ENCODE results near the gene TMEM250. TPM values are rescaled to one million over a fixed set of nuclear protein-coding genes. Genes with fewer than 3 reads are reported as not detected.

Gene TMEM250
- total RNA-seq, 1 donor from 2014 or later, result 64.8 TPM

DNA sequence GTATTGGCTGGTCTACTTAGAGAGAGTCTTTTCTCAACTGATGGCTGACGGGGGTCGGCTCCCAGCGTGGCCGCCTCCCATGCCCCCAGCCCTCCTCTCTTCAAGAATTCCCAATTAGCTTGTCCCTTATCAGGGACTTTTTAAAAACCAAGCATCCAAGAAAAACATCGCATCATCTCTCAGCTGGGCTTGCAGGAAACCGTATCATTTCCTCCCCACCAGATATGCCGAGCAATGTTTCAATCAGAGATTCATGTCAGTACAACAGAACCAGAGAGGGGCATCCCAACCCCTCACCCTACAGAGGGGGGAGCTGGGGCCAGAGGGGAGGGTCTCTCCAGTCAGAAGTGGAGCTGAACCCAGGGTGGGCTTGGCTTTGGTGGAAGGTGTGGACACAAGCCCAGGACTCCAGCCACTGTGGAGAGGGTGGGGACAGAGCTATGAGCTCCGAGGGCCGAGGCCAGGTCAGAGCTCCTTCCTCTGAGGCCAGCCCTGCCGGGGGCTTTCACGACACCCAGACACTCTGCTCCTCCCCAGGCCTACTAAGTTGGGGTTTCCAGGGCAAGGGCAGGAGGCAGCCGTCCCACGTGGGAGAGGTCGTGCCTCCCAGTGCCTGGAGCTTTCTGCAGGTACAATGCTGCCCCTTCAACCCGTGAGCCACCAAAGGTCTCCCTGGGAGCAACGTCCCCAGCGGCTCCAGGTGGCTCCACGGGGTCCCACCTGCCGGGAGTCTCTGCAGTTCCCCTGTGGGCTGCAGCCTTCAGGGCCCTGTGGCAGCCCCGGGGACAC is 39.0 kb upstream of the TMEM250 start:
- H3K27me3 ChIP-seq (ENCODE audit: control insufficient read depth, insufficient read depth, low read length), result peaks cover 59% of the 10 kb centered on the region

GRCh38 chr9:136156209-136157120 is 37.8 kb upstream of the TMEM250 start:
- peaks cover 57% of the 10 kb centered on the region for H3K27me3 ChIP-seq (ENCODE audit: control insufficient read depth, insufficient read depth, low read length)

More for the DNA sequence above, 39.0 kb upstream of the TMEM250 start:
- TF ChIP-seq, protein P1, sequence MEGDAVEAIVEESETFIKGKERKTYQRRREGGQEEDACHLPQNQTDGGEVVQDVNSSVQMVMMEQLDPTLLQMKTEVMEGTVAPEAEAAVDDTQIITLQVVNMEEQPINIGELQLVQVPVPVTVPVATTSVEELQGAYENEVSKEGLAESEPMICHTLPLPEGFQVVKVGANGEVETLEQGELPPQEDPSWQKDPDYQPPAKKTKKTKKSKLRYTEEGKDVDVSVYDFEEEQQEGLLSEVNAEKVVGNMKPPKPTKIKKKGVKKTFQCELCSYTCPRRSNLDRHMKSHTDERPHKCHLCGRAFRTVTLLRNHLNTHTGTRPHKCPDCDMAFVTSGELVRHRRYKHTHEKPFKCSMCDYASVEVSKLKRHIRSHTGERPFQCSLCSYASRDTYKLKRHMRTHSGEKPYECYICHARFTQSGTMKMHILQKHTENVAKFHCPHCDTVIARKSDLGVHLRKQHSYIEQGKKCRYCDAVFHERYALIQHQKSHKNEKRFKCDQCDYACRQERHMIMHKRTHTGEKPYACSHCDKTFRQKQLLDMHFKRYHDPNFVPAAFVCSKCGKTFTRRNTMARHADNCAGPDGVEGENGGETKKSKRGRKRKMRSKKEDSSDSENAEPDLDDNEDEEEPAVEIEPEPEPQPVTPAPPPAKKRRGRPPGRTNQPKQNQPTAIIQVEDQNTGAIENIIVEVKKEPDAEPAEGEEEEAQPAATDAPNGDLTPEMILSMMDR (IDR thresholded peaks at IDR 0.05; ENCODE audit: insufficient read depth, low read length, poor library complexity, severe bottlenecking), result no peak
- no peak overlapping the region for H3K4me3 ChIP-seq (ENCODE audit: low read depth, low read length)
- H3K36me3 ChIP-seq (ENCODE audit: control insufficient read depth, insufficient read depth, low read length), result no peaks in the 10 kb centered on the region
- no peak for DNase-seq (ENCODE audit: low read depth)

GRCh38 chr9:136155576-136155975 is 36.9 kb upstream of the TMEM250 start:
- TF ChIP-seq, protein P1 (IDR thresholded peaks at IDR 0.05; ENCODE audit: insufficient read depth, low read length, poor library complexity, severe bottlenecking), result no peak
- no peak for DNase-seq (ENCODE audit: low read depth)
- Histone ChIP-seq H3K27me3 (ENCODE audit: control insufficient read depth, insufficient read depth, low read length) (peaks cover 52% of the 10 kb centered on the region), H3K4me3 (ENCODE audit: low read depth, low read length) (no peak overlapping the region), H3K36me3 (ENCODE audit: control insufficient read depth, insufficient read depth, low read length) (no peaks in the 10 kb centered on the region)

More at GRCh38 chr9:136156209-136157120, 37.8 kb upstream of the TMEM250 start:
- TF ChIP-seq, protein P1 (IDR thresholded peaks at IDR 0.05; ENCODE audit: insufficient read depth, low read length, poor library complexity, severe bottlenecking), result no peak
- no peak for DNase-seq (ENCODE audit: low read depth)
- H3K4me3 ChIP-seq (ENCODE audit: low read depth, low read length), result no peak overlapping the region
- no peaks in the 10 kb centered on the region for H3K36me3 ChIP-seq (ENCODE audit: control insufficient read depth, insufficient read depth, low read length)

DNA sequence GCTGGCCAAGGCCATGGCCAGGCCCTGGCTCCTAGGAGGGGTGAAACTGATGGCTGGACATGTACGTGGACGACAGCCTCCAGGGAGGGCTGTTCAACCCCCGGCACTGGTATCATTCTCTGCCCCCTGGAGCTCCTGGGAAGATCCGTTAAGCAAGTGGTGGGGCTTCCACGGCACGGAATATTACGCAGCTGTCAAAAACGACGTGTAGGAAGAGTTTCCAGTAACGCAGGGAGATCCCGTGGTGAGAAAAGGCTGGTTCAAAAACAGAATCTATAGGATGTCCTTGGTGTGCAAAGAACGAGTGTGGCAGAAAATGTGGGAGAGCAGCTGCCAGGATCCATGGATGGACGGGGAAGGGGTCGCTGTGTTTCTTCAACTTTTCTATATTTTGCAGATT is 36.3 kb upstream of the TMEM250 start:
- H3K27me3 ChIP-seq (ENCODE audit: control insufficient read depth, insufficient read depth, low read length), result peaks cover 47% of the 10 kb centered on the region
- H3K4me3 ChIP-seq (ENCODE audit: low read depth, low read length), result no peak overlapping the region
- H3K36me3 ChIP-seq (ENCODE audit: control insufficient read depth, insufficient read depth, low read length), result no peaks in the 10 kb centered on the region
- TF ChIP-seq, protein P1 (IDR thresholded peaks at IDR 0.05; ENCODE audit: insufficient read depth, low read length, poor library complexity, severe bottlenecking), result no peak
- no peak for DNase-seq (ENCODE audit: low read depth)

GRCh38 chr9:136153381-136154065 is 34.8 kb upstream of the TMEM250 start:
- TF ChIP-seq, protein P1 (IDR thresholded peaks at IDR 0.05; ENCODE audit: insufficient read depth, low read length, poor library complexity, severe bottlenecking), result no peak
- no peak overlapping the region for H3K4me3 ChIP-seq (ENCODE audit: low read depth, low read length)
- peaks cover 51% of the 10 kb centered on the region for H3K27me3 ChIP-seq (ENCODE audit: control insufficient read depth, insufficient read depth, low read length)
- no peaks in the 10 kb centered on the region for H3K36me3 ChIP-seq (ENCODE audit: control insufficient read depth, insufficient read depth, low read length)
- no peak for DNase-seq (ENCODE audit: low read depth)

Data from kidney epithelial cell (primary cell).